HG03558 (cell line): ENCODE data around the gene SLIT3.

ENCODE experiments used
- ATAC-seq: cut with Tn5 transposase; IDR thresholded peaks from one replicate; pipeline ENCODE4 v1.9.1; 2021; ENCODE audit warnings: moderate number of reproducible peaks; ENCODE audit not compliant: unreplicated experiment; ENCODE audit errors: extremely low read depth

The SLIT3 gene

DNA sequence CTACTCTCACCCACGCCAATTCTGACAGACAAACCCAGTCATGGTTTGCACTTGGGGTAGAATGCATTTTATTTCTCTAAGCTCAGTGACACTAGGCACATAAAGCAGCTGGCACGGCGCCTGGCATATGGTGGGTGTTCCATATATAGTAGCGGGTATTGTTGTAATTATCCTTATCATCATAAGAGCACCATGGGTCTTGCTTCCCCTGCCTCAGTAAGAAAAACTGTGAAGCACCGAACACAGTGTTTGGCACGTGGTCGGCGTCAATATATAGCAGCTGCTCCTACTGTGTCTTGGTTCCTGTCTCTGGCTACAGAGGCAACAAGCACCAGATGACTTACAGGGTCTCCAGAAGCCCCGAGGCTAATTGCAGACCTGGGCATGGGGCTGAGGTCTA, 527.7 kb downstream of the SLIT3 start:
- no peak for ATAC-seq

DNA sequence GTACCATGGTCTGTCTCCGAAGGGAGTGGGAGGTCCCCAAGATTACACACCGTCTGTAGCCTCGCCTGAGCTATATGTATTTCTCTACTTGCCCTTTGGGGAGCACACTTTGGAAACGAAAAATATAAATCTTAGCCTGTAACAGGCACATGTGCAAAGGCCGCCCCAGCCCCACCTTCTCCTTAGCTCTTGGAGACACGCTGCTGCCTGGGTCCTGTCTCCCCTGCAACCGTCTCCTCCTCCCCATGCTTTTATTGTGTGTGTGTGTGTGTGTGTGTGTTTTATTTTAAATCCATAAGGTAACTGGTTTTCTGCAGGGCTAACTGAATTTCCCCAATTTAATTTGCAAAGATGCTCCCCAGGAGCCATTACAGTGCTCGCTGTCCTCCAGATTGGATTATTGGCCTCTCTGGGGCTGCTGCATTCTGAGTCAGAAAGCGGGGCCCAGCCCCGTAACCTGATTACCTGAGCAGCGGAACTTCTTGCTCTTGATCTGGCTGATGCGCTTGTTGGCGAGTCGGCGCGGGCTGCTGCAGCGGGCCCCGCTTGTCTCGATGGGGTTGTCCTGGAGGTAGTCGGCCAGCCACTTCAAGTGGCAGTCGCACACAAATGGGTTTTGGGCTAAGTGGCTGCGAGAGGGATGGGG, 528.5 kb downstream of the SLIT3 start:
- no peak for ATAC-seq

DNA sequence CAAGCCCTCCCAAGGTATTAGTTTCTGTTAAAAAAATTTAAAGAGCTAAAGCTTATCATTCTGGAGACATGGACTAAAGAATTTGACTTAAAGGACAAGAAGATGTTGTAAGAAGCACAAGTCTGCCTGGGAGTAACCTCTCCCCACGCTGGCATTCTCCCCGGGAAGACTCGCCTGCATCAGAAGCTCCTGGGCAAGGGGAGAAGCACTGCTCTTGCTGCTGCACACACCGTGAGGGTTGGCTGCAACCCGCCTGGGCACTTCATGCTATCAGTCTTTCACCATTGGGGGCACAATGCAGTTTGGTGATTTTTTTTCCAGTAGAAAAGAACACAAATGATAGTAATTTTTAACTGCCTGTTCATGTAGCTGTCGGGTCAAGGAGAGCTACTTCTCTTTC, 529.3 kb downstream of the SLIT3 start:
- ATAC-seq = no peak

DNA sequence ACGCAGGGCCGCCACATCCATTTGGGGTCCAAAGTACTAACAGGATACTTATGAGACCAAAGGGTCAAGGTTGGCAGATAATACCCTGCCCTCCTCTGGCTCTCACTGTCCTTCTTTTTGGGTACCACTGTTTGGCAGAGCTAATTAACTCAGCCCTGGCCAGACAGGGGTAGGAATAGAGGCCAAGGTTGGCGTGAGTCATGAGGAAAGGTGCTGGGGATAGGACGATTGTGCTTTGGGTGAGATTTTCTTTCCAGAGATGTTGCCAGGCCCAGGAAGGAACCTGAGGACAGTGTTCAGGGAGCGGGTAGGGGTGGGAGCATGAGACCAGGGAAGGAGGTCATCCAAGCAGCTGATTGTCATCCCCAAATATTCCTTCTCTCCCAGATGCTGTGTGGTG, 529.9 kb downstream of the SLIT3 start:
- no peak for ATAC-seq

DNA sequence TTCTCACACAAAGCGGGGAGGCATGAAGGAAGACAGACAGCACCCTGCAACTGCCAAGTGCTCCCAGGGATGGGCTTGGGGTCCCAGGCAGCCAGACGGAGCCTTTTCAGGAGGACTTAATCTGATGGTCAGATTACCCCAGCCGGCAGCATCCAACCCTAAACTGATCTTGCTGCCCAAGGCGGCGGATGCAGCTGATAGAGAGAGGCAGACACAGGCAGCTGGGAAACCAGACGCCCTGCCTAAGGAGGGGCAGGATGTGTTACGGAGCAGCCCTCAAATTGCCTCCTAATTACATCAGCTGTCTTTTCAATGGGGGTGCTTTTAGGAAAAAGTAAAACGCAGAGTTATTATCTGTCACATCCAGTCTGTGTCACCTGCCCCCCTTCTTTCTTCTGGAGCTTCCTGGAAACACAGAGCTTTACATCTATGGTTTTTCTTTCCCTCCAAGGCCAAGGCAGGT, 530.9 kb downstream of the SLIT3 start:
- ATAC-seq = no peak

DNA sequence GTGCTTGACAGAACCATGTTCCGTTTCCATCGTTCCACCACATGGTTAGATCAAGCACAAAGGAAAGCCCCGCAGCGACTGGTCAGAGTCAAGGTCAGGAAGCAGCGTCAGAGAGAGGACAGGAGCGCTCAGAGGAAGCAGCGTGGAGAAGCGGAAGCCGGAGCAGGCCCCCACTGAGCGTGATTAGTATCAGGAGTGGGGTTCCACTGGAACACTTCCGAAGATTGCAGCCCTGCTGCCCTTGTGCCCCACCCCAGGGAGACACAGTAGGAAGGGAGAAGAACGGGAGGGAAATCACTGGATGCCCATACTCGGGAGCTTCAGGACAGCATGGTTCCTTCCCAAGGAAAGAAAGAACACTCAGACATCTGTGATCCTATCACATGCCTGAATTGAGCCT, 532.8 kb downstream of the SLIT3 start:
- no peak for ATAC-seq

DNA sequence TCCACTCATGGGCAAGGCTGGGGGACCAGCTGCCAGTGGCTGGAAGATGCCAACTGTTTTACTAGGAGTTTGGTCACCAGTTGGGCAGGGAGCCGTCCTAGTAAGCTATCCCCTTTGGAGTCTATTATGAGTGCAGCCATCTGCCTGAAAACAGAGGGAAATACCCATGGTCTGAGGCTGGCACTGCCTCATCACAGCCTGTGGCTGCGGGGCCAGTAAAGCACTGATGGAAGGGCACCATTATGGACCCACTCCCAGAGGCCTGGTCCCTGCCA, 534.6 kb downstream of the SLIT3 start:
- no peak for ATAC-seq

DNA sequence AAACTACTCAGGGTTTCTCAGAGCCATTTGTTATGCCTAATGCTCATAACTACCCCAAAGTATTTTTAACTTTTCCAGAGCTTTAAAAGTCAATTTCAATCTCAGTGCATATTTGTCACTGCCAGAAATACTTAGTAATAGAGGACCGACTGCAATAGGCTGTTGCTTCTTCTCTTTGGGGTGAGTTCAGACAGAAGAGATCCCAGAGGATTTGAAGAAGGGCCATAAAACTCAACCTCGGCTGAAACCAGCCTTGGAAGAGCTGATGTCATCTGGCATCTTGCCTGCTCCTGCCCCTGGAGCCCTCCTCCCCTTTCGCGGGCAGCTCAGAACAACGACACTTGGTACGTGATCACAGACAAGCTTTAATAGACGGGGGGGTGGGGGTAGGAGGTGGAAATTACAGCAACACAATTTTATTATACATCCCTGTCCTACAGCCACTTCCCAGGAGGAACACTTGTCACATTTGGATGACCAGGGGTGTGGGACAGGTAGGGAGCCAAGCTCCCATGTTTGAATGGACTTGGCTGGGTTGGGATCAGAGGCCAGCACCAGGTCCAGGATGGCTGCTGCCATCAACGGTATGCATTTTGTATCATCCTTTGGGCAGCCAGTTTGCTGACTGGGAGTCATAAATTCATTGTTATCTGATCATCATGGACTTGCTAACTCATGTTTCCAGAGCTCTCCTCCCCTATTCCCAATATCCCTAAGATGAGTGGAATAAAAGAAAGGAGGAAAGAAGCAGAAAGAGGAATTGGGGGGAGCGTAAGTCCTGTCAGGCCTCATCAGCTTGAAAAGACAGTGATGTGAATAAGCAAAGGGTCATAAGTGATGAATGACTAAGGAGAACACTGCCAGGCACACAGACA, 535.2 kb downstream of the SLIT3 start:
- no peak for ATAC-seq

DNA sequence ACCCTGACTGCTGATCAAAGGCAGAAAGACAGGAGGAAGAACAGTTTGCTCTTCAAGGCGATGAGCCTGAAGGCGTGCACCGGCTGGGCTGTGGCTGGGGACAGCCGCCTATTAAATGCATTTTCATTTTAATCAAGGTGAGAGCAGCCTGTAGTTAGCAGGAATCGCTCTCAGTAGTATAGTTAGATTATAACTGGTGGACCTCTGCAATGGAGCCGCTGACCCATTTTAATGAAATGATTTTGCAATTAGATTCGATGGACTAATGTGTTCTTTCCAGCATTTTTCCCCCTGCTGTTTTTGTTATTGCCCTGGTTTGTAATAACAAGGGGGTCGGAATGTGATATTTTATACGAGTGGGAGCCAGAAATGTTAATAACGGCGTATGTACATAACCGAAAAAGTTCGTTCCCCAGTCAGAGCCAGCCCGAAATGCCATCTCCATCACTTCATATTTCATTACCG, 535.8 kb downstream of the SLIT3 start:
- no peak for ATAC-seq

DNA sequence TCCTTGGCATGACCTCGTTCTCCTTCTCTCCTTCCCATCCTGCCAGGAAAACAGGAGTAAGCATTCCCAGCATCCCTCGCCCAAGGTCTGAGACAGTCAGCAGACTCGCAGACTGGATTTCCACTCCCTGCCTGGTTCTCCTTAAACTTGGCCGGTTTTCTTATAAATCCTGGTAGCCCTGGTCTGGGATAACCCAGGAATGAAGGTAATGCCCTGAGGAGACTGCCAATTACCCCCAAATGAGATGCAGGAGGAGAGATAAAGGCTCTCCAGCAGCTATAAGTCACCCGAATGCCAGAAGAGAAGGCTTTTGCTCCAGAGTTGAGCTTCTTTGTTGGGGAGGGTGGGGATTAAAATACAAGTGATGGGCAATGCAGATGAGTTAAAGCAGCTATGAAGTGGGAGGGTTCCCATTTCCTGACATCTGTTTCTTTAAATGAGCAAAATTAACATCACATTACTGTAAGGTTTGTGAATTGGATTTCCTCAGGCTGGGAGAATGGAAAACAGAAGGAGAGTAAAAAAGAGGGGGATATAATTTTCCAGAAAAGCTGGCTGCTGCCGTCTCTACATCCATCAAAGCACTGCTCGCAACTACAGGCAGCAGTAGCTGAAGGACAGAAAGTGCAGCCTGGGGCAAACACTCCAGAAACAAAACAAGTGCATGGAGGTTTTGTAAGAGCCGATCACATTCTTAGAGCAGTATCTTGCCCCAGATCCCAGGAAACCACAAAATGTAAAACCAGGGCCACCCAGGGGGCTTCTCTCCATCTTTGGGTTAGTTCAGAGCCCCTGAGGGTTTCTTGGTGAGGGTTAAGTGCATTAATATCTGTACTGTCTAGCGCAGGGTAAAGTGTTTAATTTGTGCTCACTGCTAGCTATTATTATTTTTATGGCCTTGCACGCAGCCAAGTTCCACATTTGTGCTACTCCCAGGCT, 544.2 kb downstream of the SLIT3 start:
- ATAC-seq = no peak

DNA sequence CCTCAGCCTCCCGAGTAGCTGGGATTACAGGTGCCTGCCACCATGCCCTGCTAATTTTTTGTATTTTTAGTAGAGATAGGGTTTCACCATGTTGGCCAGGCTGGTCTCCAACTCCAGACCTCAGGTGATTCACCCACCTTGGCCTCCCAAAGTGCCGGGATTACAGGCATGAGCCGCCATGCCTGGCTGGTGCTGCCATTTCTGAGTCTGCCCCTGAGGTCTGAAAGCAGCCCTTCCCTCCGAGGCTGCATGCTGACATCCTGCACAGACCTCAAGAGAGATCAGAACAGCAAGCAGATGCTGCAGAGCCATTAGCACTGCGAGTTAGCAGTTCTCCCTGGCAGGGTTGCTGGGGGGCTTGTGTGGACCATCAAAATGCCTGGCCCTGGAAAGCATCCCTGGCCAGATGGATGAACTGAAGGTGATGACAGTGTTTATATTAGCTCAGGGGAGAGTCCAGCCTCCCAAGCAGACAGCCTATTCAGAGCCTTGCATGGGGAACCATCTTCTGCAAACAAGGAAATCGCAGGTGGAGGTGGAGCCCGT, 545.3 kb downstream of the SLIT3 start:
- no peak for ATAC-seq

DNA sequence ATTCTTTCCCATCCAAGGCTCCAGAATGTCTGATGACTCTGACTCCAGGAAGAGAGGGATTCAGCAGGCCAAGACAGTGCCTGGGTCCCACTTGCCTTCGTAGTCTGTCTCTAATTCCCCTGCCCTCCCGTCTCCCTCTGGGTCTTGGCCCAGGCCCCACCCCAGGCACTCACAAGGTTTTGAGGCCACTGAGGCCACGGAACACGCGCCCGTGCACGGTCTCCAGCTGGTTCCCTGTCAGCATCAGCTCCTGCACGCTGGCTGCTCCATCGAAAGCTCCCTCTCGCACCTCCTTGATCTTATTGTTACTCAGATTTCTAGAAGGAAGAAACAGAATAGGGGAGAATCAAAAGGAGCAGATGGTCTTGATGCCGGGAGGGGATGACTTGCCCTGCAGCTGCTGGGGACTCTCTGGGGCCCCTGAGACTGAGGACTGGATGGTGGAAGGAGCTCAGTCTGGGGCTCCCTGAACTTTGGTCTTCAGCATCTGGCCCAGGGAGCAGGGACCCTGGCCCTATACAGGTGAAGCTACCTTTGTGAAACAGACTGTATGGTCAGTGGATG, 547.2 kb downstream of the SLIT3 start:
- no peak for ATAC-seq

DNA sequence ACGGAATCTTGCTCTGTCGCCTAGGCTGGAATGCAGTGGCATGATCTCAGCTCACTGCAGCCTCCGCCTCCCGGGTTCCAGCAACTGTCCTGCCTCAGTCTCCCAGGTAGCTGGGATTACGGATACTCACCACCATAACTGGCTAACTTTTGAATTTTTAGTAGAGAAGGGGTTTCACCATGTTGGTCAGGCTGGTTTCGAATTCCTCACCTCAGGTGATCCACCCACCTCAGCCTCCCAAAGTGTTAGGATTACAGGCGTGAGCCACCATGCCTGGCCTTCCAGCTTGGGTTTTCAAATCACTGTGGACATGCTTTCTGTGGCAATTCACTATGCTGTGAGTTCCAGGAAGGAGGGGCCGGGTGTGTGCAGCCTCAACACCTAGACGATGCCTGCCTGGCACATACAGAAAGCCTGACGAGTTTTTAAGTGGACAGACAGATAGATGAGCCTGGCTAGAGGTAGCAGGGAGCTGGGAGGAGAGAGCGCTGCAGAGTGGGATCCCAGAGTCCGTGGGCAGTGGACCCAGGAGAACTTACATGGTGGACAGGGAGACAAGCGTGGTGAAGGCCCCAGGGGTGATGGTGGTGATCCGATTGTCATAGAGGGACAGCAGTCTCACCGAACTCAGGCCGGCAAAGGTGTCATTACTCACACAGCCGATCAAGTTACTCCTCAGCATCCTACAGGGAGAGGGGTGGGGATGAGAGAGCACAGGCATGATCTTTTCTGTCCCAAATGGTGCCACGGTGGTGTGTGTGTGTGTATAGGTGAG, 548.3 kb downstream of the SLIT3 start:
- no peak for ATAC-seq

DNA sequence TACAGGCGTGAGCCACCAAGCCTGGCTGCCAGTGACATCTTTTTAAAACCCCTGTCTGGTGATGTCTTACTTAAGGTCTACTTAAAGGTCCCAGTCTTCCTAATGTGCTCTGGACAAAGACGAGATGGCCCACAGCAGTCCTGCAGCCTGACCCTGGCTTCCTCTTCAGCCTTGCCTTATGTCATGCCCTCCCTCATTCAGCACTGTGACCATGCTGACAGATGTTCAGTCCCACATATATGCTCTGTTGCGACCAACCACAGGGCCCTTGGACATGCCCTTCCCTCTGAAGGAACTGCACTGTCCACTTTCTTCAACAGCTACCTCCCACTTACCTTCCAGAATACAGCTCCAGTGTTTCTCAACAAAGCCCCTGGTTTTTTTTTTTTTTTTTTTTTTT, 548.9 kb downstream of the SLIT3 start:
- ATAC-seq = no peak

DNA sequence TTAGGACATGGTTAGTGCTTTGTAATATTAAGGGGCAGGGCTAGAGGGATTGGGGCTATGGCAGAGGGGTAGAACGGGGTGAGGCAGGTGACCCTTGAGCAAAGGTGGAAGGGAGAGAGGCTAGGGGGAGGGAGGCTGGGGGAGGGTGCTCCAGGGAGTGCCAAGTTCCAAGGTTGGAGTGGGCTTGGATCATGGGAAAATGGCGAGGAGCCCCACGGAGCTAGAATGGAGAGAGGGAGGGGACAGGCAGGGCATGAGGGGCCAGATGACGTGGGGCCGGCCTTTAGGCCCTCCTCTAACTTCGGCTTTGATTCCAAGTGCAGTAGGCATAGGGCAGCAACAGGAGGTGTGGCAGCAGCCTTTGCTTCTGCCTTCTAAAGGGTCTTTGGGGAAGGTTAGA, 550.0 kb downstream of the SLIT3 start:
- no peak for ATAC-seq

DNA sequence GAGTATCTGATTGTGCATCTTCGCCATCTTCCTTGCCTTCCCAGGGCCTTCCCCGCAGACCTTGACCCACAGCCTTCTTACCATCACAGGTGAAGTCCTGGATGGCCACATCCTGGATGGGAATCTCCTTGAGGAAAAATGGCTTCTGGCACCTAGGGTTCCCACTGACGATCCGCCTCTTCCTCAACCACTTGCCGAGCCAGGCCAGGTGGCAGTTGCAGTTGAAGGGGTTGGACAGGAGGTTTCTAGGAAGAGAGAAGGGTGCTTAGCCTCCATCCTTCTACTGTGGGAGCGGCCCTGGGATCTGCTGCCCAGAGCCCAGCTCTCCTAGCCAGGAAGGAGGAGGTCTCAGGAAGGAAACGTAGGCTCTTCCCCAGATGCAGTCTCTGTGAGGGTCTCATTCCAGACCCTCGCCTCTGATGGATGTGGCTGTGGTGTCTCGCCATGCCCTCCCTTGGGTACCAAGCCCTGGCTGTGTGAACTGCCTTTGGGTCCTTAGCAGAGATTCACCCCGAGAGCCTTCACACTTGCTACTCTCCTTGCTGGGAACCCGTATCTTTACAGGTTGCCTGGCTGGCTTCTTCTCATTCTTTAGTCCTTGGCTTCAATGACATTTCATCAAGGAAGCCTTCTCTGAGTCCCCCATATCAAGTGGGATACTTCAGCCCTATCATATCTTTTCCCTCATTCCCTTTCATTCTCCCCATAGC, 551.4 kb downstream of the SLIT3 start:
- no peak for ATAC-seq

DNA sequence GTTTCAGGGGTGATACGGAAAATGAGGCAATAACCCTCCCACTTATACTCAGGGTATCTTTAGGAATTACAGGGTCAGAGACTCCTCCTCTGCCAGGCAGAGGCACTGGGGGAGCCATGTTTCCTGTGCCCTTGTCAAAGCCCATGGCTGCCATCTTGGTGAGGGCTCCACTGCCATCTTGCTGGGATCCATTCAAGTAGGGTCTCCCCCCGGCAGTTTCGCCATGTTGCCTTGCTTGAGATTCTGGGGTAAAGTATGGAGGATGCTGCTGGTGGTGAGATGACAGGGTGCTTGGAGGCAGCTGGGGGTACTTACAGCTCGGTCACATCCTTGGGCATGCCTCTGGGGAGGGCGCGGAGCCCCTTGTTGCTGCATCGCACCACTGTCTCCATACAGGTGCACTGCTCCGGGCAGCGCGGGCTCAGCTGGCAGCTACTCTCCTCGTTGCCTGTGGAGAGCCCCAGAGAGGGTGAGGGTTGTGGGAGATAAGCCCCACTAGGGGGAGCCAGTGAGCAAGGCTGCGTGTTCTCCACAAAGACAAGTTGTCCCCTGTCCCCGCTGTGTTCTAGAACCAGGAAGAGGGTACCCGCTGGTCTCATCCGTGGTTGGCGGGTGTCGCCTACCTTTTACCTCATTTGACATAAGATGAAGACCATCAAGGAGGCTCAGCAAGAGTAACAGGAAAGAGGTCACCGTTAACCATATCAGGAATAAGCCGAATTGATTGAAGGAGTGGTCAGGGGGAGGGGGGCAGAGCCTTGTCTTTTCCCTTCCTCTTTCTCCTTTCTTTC, 552.8 kb downstream of the SLIT3 start:
- no peak for ATAC-seq
